ENCODE data around the gene HEXD.

The HEXD gene

DNA sequence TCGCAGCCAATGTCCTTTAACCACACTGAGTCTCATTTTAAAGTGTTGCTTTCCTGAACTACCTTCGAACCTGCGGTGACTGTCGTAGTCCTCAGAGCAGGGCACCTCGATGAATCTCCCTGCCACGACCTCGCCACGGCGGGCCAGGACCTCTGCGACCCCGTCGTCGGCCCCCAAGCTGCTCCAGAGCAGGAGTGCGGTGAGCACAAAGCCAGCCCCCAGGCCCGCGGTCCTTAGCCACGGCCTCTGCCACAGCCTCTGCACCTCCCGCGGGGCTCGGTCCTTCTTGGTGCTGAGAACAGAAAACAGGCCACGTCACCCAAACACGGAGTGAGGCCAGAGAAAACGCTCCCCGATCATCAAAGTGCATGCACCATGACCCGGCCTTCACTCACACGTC is 2.8 kb upstream of the HEXD start:
- DNase-seq (ENCODE audit: low read depth): no peak

DNA sequence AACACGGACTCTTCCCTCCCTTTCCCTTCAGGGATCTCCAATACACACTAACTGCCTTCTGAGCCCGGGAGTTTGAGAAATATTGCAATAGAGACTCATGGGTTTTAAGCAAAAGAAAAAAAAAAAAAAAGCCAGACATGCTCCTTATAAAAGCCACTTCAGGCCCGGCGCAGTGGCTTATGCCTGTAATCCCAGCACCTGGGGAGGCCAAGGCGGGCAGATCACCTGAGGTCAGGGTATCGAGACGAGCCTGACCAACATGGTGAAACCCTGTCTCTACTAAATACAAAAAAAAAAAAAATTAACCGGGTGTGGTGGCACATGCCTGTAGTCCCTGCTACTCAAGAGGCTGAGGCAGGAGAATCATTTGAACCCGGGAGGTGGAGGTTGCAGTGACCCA is 2.4 kb upstream of the HEXD start:
- DNase-seq (ENCODE audit: low read depth): no peak

DNA sequence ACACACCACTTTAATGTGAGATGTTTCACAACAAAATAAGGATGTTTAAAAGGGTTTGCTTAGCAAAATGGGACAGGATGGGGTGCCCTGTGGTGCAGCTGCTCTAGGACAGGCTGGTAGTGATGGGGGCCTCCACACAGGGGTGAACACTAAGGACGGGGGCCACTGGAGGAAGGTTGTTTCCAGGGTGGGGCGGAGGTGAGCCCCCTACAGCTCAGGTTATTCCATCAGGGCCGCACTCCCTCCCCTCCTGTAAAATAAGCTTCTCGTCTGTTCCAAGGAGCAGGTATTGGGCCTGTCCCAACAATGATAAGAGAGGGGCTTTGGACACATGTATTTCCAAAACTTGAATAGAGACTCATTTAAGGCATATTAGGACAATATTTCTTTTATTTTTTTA is 1.9 kb upstream of the HEXD start:
- no peak for DNase-seq (ENCODE audit: low read depth)

DNA sequence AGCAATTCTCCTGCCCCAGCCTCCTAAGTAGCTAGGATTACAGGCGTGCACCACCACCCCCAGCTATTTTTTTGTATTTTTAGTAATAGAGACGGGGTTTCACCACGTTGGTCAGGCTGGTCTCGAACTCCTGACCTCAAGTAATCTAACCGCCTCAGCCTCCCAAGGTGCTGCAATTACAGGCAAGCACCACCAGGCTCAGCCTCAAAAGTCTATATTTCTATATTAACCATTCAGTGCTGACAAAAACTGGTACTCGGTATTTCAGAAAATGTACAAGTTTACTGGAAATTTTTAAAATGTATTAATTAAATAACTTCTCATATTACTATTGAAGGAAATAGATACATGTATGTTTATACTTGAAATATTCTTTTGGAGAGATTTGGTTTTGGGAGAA is 1.4 kb upstream of the HEXD start:
- no peak for DNase-seq (ENCODE audit: low read depth)

DNA sequence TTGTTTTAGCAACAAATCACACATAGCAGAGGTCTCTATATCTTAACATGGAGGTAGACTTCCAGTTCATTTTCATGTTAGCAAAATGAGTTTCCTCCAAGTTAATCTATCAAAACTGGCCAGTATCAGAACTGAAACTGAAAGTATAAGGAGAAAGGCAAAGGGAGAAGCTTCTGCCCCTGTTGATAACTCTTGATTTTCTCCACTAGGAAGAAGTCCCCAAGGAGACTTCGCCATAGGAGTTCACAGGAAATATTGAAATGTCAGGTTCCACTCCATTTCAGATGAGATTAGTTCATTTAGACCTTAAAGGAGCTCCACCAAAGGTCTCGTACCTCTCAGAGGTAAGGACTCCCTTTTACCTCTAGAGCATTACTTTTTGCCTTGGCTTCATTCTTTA is 1.4 kb downstream of the HEXD start:
- DNase-seq (ENCODE audit: low read depth): no peak

DNA sequence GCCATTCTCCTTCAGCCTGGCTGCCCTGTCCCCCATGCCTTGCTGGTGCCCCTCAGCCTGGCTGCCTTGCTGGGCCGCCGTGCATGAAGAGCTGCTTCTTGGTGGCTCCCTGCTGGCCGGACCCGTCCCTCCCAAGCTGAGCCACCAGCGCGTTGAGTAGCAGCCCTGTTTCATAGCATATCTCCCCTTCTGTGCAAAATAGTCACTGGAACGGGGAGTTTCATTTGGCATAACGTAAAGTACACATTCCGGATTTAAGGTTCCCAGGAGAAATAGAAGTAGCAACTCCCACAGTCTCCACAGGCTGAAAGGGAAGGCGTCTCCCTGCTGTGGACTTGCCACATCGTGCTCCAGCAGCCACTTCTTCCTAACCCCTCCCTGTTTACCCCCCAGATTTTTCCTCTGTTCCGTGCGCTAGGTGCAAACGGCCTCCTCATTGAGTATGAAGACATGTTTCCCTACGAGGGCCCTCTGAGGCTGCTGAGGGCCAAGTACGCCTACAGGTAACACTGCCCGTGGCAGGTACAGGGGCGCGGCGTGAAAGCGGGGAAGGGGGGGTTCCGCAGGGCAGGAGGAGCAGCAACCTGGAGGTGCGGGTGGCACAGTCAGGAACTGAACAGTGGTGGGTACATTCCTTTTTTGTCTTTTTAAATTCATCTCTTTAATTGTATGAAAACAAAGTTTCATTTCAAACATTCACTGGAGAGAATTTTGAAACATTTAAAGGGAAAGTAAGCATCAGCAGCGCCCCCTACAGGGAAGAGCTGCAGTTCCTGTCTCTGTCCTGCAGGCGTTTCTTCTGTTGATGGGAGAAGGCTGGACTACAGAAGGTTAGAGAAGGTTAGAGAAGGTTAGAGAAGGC is 6.1 kb downstream of the HEXD start:
- DNase-seq (ENCODE audit: low read depth): peak; percentile 45

DNA sequence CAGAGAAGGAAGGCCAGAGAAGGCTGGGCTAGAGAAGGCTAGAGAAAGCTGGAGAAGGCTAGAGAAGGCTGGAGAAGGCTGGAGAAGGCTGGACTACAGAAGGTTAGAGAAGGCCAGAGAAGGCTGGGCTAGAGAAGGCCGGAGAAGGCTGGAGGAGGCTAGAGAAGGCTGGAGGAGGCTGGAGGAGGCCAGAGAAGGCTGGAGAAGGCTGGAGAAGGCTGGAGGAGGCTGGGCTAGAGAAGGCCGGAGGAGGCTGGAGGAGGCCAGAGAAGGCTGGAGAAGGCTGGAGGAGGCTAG is 6.7 kb downstream of the HEXD start:
- no peak for DNase-seq (ENCODE audit: low read depth)

DNA sequence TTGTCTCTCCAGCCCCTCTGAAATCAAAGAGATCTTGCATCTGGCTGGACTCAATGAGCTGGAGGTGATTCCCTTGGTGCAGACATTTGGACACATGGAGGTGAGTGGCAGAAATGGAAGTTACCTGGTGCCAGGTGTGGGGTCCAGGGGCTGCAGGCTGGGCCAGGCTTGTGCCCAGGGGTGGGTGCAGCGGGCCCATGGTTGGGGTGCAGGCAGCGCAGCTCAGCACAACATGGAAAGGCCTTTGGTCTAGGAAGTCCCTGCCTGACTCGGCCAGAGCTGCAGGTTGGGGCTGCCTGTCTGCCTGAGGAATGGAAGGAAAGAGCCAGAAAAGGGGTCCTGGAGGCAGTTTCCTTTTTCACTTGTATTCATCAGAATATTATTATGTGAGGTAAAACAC is 10.4 kb downstream of the HEXD start:
- DNase-seq (ENCODE audit: low read depth): no peak

DNA sequence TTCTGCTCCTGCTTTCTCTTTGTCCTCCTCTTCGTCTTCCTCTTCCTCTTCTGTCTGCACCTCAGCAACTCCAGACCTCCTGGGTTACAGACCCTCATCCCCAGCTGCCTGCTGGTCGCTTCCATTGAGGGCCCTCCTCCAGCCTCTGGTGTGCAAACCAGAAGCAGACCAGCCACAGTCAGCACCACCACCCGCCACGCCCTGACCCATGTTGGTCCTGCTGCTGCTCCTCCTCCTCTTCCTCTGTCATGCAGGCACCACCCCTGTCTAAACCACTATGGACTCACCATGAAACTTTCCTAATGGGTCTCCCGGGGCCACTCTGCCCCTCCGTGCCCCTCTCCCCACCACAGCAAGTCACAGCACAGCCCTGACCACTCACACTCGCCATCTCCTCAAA is 11.7 kb downstream of the HEXD start:
- no peak for DNase-seq (ENCODE audit: low read depth)

DNA sequence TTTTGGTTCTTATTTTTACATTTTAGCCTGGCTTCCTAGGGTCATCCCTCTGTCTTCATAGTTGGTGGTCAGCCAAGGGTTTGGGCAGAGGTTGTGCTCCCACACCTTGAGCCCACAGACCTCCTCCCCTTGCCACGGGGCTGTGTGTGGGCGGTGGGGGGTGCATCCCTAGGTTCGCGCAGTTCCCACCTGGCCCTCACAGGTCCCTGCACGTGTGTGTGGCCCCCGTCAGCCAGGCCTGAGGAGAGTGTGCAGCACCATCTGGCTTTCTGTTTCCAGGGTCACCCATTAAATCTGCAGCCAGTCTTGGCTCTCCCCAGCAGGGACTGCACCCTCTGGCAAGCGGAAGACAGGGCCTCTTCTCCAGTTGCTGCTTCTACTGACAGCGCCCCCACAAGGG is 13.9 kb downstream of the HEXD start:
- DNase-seq (ENCODE audit: low read depth): no peak

DNA sequence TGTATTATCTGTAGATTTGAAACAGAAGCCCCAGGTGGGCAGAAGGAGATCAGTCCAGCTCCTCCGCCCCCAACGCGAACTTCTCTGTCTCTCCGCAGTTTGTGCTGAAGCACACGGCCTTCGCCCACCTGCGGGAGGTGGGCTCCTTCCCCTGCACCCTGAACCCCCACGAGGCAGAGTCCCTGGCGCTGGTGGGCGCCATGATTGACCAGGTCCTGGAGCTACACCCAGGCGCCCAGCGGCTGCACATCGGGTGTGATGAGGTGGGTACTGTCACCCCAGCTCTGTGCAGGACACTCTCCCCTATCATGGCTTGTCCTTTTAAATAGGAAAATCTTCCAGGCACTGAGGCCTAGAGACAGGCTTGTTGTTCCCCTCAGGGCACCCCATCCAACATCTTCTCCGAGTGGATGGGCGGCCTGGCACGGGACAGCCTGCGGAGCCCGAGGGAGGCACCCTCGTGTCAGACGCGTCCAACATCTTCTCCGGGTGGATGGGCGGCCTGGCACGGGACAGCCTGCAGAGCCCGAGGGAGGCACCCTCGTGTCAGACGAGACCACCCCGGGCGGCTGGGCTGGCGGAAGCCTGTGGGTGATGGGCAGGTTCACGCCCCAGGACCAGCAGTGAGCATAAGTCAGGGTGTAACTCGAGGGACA is 15.5 kb downstream of the HEXD start:
- DNase-seq (ENCODE audit: low read depth): no peak

DNA sequence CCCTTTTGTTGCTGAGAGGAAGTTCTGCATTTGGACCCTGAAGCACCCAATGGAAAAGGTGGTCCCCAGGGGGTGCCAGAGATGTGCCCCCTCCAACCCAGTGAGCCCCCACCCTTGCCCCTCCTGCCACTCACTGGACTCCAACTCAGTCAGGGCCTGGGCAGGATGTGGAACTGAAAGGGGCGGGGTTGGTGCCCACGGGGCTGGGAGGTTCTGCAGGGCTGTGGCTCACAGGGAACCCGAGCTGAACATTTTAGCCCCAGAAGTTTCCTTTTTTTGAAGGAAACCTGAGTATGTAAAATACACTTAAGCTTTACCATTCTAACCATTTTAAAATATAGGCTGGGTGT is 16.0 kb downstream of the HEXD start:
- DNase-seq (ENCODE audit: low read depth): no peak

DNA sequence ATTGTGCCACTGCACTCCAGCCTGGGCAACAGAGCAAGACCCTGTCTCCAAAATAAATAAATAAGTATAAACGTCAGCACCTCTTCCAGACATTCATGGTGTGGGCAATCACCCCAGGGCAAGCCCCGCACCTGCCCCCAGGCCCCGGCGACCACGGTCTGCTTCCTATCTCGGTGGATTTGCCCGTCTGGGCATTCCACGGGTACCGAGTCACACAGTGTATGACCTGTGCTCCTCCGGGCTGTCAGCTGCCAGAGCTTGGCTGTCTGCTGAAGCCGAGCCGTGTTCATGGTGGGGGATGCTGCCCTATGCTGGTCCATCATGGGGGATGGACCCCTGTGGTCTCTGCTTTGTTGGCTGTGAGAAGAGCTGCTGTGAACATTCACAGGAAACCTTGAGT is 17.0 kb downstream of the HEXD start:
- peak; percentile 44 for DNase-seq (ENCODE audit: low read depth)

DNA sequence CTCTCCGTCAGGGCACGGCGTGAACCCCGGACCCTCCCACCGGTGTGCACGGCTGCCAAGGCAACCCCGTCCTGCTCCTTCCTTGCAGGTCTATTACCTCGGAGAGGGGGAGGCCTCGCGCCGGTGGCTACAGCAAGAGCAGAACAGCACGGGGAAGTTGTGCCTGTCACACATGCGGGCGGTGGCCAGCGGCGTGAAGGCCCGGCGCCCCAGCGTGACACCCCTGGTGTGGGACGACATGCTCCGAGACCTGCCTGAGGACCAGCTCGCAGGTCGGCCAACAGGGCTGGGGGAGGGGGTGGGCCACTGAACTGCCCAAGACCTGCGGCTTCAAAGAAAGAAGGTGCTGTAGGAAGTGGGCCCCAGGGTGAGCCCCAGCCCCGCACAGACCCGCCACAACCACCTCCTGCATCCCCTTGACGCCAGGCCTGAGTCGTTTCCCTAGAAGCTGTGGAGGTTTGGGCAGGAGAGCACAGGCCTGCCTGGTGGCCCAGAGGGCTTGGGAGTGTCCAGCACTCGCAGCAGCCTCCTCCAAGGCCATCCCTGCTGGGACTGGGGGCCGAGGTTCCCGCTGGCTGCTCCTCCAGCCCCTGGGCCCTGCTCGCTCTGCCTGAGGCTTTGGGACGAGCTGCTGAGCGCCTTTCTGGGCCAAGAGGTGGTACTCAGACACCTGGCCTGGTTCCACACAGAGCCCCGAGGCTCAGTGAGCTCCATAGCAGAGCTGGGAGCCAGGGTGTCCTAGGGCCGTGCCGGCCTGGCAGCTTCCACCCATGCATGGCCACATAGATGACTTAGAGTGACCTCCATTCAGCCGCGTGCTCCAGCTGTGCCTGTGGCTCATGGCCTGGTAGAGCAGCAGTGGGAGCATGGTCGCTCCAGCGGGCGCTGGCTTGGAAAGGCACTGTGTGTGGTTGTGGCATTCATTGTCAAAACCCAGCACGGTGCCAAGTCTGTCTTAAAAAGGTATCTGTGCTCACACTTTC is 17.7 kb downstream of the HEXD start:
- no peak for DNase-seq (ENCODE audit: low read depth)

DNA sequence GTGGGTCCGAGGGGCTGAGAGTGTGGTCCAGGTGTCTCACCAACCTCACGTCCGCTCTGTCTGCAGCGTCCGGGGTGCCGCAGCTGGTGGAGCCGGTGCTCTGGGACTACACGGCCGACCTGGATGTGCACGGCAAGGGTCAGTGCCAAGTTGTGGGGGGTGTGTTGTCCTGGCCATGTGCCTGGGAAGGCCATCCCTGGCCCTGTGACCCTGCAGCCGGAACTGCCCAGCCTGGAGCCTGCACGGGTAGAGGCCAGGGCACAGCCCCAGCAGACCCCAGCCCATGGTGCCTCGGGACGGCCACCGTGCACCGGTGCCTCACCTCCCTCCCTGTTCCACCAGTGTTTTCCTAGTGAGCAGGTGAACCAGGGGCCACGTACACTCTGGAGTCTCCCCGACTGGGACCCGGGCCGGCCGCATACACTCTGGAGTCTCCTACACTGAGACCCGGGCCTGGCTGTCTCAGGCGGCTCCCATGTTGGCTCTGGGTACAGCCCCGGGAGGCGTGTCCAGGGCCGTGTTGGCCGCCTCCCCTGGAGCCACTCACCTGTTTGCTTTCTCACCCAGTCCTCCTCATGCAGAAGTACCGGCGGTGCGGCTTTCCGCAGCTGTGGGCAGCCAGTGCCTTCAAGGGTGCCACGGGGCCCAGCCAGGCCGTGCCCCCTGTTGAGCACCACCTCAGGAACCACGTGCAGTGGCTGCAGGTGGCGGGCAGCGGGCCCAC is 18.6 kb downstream of the HEXD start:
- no peak for DNase-seq (ENCODE audit: low read depth)

DNA sequence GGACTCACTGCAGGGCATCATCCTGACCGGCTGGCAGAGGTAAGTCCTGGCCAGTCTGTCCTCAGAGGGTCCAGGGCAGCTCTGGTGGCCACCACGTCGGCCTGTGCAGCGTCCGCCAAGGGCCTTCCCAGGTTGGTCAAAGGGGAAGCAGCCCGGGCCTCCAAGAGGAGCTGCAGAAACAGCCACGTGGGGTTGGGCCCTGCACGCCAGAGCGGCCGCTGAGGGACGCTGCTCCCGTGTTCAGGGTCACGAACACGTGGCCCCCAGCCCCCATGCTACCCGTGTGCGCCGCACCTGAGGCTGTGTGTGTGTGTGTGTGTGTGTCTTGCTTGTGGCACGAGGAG is 19.1 kb downstream of the HEXD start:
- no peak for DNase-seq (ENCODE audit: low read depth)

DNA sequence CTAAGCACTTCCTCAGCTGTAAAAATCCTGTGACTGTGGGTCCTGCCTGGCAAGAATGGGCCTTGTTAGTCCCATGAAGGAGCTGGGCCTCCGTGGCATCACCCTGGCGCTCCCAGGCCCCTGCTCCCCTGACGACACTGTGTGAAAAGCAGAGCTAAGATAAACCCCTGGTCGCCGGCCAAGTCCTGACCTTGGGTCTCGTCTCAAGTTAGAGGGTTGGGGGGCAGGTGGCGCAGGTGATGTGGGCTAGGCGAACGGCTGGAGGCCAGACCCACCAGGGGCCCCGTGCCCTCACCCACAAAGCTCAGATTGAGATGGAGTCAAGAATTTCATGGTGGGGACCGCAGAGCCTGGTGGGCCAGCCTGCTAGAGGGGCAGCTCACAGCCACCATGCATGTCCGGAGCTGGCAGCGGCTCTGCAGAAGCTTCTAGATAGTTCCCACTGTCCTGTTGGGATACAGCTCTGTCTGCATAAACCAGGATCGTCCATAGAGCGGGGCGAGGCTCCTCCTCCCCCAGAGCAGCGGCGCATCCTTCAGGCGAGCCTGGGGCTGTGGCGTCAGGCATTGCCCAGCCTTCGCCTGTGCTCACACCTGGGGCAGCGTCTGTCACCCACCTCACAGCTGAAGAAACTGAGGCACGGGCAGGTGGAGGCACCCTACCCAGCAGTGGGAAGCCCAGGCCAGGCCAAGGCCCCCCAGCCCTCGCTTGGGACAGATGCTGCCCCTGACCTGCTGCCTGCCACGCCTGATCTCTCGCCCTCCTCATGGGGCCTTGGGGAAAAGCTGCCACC is 20.4 kb downstream of the HEXD start:
- DNase-seq (ENCODE audit: low read depth): no peak

DNA sequence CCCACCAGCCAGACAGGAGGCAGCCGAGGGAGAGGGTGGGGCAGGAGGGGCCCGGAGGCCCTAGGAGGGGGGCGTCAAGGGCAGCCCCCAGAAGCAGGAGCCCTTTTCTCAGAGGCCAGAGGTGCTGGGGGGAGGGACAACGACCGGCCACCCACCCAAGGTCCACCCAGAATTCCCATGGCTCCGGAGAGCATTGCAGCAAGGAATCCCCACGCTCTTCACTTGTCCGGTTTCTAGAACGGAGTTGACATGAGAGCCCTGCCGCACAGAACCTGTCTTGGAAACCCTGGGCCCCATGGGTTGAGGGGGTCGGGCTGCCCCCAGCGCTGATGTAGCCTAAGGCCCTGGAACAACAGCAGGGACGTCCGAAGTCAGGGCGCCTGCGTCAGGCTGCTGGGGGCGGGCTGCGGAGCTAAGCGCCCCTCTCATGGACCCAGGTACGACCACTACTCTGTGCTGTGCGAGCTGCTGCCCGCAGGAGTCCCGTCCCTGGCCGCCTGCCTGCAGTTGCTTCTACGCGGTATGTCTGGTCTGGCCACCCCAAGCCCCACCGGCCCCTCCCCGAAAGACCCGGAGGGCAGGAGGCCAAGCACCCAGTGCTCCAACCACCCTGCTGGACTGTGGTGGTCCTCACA is 21.2 kb downstream of the HEXD start:
- no peak for DNase-seq (ENCODE audit: low read depth)

DNA sequence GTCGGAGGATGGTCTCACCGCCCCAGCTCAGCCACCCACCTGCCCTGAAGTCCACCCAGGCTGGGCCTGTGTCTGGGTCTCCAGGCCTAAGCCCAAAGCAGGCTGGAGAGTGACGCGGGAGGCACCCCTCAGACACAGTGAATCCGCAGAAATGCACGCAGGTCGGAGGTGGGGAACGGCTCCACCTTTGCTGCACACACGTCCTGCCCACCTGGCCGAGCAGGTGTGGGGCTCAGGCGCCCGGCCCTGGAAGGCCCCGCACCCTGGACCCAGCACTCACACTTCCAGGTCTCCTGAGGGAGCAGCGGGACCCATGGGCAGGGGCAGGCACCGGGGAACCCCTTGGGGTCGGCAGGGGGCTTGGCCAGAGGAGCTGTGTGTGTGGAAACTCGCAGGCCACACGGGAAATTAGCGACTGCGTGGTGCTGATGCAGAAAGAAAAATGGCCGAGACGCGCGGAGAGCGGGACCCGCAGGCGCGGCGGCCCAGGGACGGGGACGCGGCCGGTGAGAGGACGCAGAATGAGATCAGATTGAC is 21.8 kb downstream of the HEXD start:
- no peak for DNase-seq (ENCODE audit: low read depth)

DNA sequence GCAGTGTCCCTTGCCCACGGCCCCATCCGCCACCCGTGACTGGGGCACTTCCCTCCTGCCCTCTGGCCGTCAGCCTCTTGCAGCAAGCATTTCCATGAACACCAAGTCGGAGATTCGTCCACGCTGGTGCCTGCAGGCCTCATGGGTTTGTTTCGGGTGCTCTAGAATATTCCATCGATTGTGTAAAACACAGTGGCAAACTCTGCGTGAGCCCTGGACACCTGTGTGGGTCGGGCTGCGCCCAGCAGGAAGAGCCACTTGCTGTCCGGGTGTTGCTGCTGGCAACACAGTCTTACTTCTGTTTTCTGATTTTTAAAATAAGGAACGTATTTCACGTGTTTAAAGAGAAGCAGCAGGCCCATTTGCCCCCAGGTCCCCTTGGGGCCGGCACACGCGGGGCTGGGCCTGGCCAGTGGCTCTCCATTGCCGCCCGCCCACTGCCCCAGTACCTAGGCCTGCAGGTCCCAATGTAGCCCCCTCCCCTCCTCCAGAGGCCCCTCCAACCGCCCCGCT is 22.4 kb downstream of the HEXD start:
- no peak for DNase-seq (ENCODE audit: low read depth)

Measured in amniotic epithelial cell (primary cell).